KMS-11 (cell line): ENCODE data around the gene ZNF385B.

Experiments used
- H2AFZ ChIP-seq: fragments of 200-600 bp; sonication (generic); 2 replicates; pipeline ENCODE4 v1.6.1; 2016; ENCODE audit warnings: antibody characterized with exemption, mixed run types, low read depth
- H3K27ac ChIP-seq: fragments of 200-600 bp; sonication (generic); 2 replicates; pipeline ENCODE4 v1.6.1; 2016; ENCODE audit warnings: mild to moderate bottlenecking, mixed run types
- H3K27me3 ChIP-seq: fragments of 200-600 bp; sonication (generic); 2 replicates; pipeline ENCODE4 v1.6.1; 2017; ENCODE audit warnings: mild to moderate bottlenecking, low read depth, mixed run types, moderate library complexity; ENCODE audit not compliant: insufficient read depth
- H3K36me3 ChIP-seq: fragments of 200-600 bp; sonication (generic); 2 replicates; pipeline ENCODE4 v1.6.1; 2017; ENCODE audit warnings: mild to moderate bottlenecking, mixed run types; ENCODE audit not compliant: insufficient read depth
- H3K4me1 ChIP-seq: fragments of 200-600 bp; sonication (generic); 2 replicates; pipeline ENCODE4 v1.6.1; 2016; ENCODE audit warnings: mild to moderate bottlenecking, low read depth, mixed run types; ENCODE audit not compliant: poor library complexity, severe bottlenecking
- H3K4me2 ChIP-seq: fragments of 200-600 bp; sonication (generic); 2 replicates; pipeline ENCODE4 v1.7.0; 2016; ENCODE audit warnings: mild to moderate bottlenecking, mixed run types
- H3K4me3 ChIP-seq: fragments of 200-600 bp; sonication (generic); IDR thresholded peaks from 2 replicates; pipeline ENCODE4 v1.6.1; 2017; ENCODE audit warnings: low read depth, low read length, mixed read lengths; ENCODE audit not compliant: insufficient read depth
- H3K79me2 ChIP-seq: fragments of 200-600 bp; sonication (generic); 2 replicates; pipeline ENCODE4 v1.6.1; 2016; ENCODE audit warnings: low read depth, mixed run types; ENCODE audit not compliant: insufficient read depth
- H3K9ac ChIP-seq: fragments of 200-600 bp; sonication (generic); 2 replicates; pipeline ENCODE4 v1.6.1; 2016; ENCODE audit warnings: mild to moderate bottlenecking, mixed run types
- H4K20me1 ChIP-seq: fragments of 200-600 bp; sonication (generic); 2 replicates; pipeline ENCODE4 v1.6.1; 2016; ENCODE audit warnings: mild to moderate bottlenecking, mixed run types; ENCODE audit not compliant: insufficient read depth
- CTCF ChIP-seq: fragments of 200-600 bp; sonication (generic); conservative IDR thresholded peaks from 2 replicates; pipeline ENCODE4 v1.6.1; 2017; ENCODE audit warnings: low read depth, mild to moderate bottlenecking, antibody characterized with exemption, low read length, moderate library complexity, mixed read lengths

Gene ZNF385B

GRCh38 chr2:179817181-179817841, 44.1 kb downstream of the ZNF385B start:
- Histone ChIP-seq H3K9ac (no peak overlapping the region), H3K79me2 (no peaks in the 10 kb centered on the region), H3K36me3 (no peaks in the 10 kb centered on the region), H3K4me2 (no peak overlapping the region), H3K4me3 (no peak overlapping the region), H3K27me3 (no peaks in the 10 kb centered on the region), H3K4me1 (no peaks in the 10 kb centered on the region), H2AFZ (no peak overlapping the region), H3K27ac (no peak overlapping the region), H4K20me1 (no peaks in the 10 kb centered on the region)
- no peak for TF ChIP-seq CTCF

- no peaks in the 10 kb centered on the region for H3K27me3 ChIP-seq
- no peaks in the 10 kb centered on the region for H3K4me1 ChIP-seq
- H3K4me3 ChIP-seq: no peak overlapping the region
- H4K20me1 ChIP-seq: no peaks in the 10 kb centered on the region
- H3K27ac ChIP-seq: no peak overlapping the region
- no peaks in the 10 kb centered on the region for H3K79me2 ChIP-seq
- H3K36me3 ChIP-seq: no peaks in the 10 kb centered on the region
- no peak for TF ChIP-seq CTCF
- no peak overlapping the region for H3K4me2 ChIP-seq
- H3K9ac ChIP-seq: no peak overlapping the region
- H2AFZ ChIP-seq: no peak overlapping the region
These were observed 47.4 kb downstream of the ZNF385B start for GRCh38 chr2:179814050-179814449.

GRCh38 chr2:179812501-179812900, 48.9 kb downstream of the ZNF385B start:
- no peaks in the 10 kb centered on the region for H3K36me3 ChIP-seq
- H3K9ac ChIP-seq: no peak overlapping the region
- H3K27me3 ChIP-seq: no peaks in the 10 kb centered on the region
- no peaks in the 10 kb centered on the region for H3K79me2 ChIP-seq
- no peak overlapping the region for H3K4me2 ChIP-seq
- H2AFZ ChIP-seq: no peak overlapping the region
- TF ChIP-seq CTCF: no peak
- no peaks in the 10 kb centered on the region for H3K4me1 ChIP-seq
- no peak overlapping the region for H3K4me3 ChIP-seq
- H3K27ac ChIP-seq: no peak overlapping the region
- H4K20me1 ChIP-seq: no peaks in the 10 kb centered on the region

GRCh38 chr2:179811042-179811441, 50.4 kb downstream of the ZNF385B start:
- no peak overlapping the region for H3K9ac ChIP-seq
- no peak for TF ChIP-seq CTCF
- no peak overlapping the region for H2AFZ ChIP-seq
- no peaks in the 10 kb centered on the region for H3K36me3 ChIP-seq
- H3K4me2 ChIP-seq: no peak overlapping the region
- no peaks in the 10 kb centered on the region for H3K27me3 ChIP-seq
- no peaks in the 10 kb centered on the region for H4K20me1 ChIP-seq
- H3K79me2 ChIP-seq: no peaks in the 10 kb centered on the region
- no peak overlapping the region for H3K4me3 ChIP-seq
- H3K4me1 ChIP-seq: no peaks in the 10 kb centered on the region
- H3K27ac ChIP-seq: no peak overlapping the region
